ENCODE measurements around the gene ASAP3.

The ASAP3 gene

DNA sequence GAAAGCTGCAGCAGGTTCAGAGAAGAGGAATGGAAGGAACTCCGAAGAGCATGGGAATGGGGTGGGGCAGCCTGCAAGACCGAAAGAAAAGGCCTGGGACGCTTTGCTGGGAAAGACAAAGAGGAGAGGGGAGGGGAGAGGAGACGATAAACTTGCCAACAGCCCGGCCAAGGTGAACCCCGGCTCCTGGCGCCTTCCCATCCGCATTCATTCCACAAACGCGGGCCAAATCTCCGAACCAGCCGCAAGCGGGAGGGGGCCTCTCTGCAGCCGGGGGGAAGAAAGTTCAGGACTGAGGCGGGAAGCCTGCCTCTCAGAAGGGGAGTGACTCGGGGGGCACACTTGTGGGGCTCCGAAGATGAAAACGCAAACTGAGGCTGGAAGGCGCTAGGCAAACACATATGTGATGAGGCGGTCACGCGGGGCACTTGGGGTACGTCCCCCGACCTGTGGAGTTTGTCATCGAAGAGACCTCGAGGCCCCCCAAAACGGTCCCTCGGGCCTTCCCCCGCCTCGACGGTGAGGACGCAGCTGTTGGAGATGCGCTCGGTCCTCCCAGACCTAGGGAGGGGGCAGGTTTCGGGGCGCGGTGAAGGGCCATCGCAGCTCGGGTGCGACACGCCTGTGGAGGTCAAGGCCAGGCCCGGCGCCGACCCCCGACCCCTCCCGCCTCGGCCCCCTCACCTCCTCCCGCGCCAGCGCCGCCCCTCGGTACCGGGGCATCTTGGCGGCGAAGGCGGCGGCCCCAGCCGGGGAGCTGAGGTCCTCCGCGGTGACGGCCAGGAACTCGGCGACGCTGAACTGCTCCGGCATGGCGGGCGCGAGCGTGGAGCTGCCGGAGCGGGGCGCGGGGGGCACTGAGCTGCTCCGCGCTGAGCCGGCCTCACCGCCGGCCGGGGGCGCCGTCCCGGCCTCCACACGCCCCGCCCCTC, at the start of gene ASAP3:
Gene ASAP3 (minus strand): TSS at position 859 of the 932 bp plus-strand sequence. CDS start 46 bp downstream, at position 813.
- TF ChIP-seq GATA2 (IDR thresholded peaks at IDR 0.05; ENCODE audit: low read depth, low read length) (no peak), GATA3 (IDR thresholded peaks at IDR 0.05; ENCODE audit: low read depth, low read length) (no peak)

DNA sequence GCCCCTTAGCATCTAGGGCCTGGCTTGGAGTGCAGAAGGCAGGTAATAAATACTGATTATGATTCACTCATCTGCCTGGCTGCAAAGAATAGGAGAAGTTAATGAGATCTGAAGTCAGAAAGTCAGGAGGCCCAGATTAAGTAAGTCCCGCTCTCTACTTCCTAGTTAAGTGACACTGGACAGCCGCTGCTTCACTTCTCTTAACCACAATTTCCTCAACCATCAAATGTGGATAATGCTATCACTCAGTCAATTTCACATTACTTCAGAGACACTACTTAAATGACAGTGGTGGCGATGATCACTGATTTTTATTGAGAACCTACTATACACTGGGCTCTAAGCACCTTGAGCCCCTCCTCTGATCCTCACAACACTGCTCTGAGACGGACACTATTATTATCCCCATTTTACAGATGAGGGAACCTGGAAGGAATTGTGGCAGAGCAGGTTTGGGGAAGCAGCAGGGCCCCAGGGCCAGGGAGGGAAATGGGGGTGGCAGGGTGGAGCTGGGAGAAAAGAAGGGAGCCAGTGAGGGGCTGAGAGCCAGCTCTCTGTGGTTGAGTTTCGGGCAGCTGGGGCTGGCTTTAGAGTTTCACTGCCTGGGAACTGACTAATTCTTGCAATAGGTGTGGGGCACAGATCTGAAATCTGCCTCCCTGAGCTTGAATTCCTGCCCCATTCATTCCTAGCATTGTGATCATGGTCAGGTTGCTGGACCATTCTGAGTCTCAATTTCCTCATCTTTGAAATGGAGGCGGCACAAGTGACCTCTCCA, 49.5 kb upstream of the ASAP3 start:
- TF ChIP-seq GATA2 (IDR thresholded peaks at IDR 0.05; ENCODE audit: low read depth, low read length) (no peak), GATA3 (IDR thresholded peaks at IDR 0.05; ENCODE audit: low read depth, low read length) (no peak)

DNA sequence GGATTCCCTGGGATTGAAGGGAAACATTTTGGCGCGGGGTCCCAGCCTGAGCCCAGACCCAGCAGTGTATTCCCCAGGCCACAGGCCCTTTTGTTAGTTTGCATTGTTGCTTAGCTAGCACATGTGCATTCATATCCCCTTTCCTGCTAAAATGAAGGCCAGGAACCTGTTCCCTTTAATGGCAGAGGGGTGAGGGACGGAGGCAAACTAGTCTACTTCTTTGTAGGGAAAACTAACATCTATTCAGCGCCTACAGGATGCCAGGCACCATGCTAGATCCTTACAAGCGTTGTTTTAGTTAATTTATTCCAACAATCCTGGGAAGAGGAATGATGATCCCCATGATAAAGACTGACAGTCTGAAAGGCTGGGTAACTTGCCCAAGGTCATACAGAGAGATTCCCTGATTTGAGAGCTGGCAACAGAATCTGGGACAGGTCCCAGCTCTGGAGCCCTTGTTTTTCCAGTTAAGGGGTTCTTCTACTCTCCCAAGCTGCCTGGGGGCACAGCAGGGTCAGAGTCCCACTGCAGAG, 47.6 kb upstream of the ASAP3 start:
- TF ChIP-seq GATA2 (IDR thresholded peaks at IDR 0.05; ENCODE audit: low read depth, low read length) (peak; percentile 93), GATA3 (IDR thresholded peaks at IDR 0.05; ENCODE audit: low read depth, low read length) (peak; percentile 88)

DNA sequence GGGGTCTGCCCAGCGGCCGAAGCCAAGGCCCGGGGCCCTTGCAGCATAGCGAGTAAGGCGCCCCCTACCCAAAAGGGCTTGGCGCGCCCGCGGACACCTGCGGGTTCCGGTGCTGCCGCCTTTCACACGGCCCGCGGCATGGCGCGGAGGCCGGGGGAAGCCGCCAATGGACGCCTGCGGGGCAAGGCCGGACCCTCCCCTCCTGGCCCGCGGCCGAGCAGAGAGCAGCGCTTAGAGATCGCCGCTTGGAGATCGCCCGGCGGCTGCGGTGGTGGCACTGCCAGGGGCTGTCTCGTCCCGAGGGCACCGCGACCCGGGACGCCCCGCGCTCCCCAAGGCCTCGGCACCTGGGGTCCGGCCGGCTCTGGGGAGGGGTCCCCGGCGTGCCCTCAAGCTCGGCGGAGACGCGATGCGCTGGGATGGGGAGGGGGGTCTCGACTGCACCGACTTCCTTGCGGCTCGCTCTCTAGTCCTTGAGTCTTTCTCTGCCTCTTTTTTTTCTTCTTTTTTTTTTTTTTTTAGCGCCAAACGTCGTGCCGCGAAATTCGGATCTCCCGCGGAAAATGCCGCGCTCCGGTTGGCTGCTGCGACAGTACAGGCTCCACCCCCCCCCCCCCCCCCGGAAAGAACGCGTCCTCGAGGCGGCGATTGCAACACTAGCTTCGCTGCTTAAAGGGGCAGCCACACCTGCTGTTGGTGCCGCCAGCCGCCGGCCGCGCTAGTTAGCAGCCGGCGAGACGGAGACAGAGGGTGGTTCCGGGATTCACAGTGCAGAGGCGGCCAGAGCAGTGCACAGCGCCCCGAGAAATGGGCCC, 47.0 kb upstream of the ASAP3 start, which contains the start of gene E2F2:
Gene E2F2 (minus strand): TSS at position 487 of the 815 bp plus-strand sequence. CDS start 440 bp downstream, at position 47.
- TF ChIP-seq GATA3 (IDR thresholded peaks at IDR 0.05; ENCODE audit: low read depth, low read length) (no peak), GATA2 (IDR thresholded peaks at IDR 0.05; ENCODE audit: low read depth, low read length) (no peak)

DNA sequence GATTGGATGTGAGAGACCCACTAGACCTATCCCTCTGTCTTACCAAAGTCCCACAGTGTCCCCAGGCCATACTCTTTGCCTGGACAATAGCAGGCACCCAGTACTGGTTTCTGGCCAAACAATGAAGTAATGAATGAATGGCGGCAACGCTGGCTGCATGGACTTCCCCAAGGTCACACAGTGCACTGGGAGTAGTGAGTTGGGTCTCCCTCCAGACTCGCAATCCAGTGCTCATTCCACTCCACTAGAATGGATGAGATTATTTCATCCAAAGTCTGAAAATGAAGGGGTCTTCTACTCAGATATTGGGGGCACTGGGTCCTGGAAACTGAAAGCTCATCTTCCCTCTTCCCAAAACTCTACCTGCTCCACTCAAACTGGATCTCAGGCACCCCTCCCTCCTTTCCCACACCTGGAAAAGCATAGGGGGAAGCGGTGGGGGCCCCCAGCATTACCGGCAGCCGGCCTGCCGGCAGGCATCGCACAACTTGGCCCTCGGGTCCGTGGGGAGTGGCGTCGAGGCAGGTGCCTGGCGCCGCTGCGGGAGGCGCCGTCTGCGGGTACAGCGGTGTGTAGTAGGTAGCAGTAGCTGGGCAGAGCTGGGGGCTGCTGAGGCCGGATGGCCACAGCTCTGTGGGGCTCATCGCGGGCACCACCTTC, 46.2 kb upstream of the ASAP3 start:
- TF ChIP-seq GATA2 (IDR thresholded peaks at IDR 0.05; ENCODE audit: low read depth, low read length) = no peak
- no peak for TF ChIP-seq GATA3 (IDR thresholded peaks at IDR 0.05; ENCODE audit: low read depth, low read length)

DNA sequence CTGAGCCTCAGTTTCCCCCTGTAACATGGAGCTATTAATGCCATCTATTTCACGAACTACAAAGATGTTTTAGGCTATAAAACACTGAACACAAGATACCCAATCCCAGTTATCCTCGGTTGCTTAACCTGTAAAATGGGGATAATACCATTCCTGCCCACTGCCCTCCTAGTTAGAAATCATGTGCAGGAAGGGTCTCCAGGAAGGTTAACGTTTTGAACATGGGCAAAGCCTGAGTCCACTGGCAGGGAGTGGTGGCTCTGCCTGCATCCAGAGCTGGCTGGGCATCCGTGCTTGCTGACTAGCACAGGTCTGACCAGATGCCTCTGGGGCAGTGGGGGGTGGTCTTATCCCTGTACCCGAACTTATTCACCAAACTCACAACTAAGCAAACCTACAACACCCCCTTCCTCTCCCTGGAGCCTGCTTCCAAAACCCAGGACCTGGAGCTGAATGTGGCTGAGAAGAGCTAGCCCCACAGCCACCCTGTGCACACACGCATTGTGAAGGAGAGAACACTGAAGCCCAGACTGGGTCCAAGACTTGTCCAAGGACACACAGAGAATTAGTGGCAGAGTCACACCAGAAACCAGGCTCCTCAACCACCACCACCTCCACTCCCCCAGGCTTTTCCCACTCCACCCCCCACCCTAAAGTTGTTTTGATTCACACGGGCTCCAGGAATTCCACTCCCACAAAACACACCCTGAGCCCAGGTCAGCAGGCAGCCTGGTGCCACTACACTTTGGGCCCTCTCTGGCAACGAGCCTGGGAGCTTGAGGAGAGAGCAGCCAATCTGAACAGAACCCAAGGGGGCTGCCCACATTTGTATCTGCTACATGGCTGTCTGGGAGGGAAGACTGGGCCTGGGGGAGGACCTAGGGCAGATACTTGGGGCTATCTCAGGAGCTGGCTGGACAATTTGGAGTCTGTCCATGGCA, 45.4 kb upstream of the ASAP3 start:
- TF ChIP-seq GATA2 (IDR thresholded peaks at IDR 0.05; ENCODE audit: low read depth, low read length) (no peak), GATA3 (IDR thresholded peaks at IDR 0.05; ENCODE audit: low read depth, low read length) (no peak)

DNA sequence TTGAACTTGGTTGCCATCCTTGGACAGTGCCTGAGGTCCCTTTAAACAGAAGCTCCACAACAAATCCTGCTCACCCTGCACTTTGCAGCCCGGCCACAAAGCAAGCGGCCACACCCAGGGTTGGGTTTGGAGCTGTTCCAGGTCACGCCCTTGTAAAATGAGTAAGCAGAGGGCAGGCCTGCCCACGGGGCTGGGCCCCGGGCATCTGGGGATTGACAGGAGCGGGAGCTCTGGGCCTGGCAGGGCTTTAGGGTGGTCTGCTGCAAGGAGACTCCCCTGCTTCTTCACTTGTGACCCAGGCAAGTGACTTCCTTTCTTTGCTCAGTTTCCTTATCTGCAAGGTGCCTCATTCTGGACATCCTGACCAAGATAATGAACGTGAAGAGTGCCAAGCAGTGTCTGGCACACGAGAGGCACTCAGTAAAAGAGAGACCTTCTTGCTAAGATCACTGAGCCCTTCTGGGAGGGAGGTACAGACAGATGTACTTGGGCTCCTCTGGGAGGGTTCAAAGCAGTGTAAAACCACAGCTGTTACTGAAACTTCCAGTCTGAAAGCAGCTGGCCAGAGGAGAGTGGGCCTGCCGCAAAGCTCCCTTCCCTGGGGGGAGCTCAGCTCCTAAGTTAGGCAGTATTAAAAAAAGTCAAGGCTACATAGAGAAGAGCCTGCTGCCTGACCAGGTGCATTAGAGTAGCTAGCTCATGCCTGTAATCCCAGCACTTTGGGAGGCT, 44.4 kb upstream of the ASAP3 start:
- no peak for TF ChIP-seq GATA3 (IDR thresholded peaks at IDR 0.05; ENCODE audit: low read depth, low read length)

DNA sequence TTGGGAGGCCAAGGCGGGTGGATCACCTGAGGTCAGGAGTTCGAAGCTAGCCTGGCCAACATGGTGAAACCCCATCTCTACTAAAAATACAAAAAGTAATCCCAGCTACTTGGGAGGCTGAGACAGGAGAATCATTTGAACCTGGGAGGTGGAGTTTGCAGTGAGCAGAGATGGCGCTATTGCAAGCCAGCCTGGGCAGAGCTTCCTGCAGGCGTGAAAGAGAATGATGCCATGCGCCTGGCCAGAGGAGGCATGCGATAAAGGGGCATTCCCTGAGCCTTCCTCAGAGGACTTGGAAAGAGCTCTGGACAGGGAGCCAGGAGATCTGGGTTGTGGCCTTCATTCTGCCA, 43.9 kb upstream of the ASAP3 start:
- no peak for TF ChIP-seq GATA2 (IDR thresholded peaks at IDR 0.05; ENCODE audit: low read depth, low read length)
- no peak for TF ChIP-seq GATA3 (IDR thresholded peaks at IDR 0.05; ENCODE audit: low read depth, low read length)

DNA sequence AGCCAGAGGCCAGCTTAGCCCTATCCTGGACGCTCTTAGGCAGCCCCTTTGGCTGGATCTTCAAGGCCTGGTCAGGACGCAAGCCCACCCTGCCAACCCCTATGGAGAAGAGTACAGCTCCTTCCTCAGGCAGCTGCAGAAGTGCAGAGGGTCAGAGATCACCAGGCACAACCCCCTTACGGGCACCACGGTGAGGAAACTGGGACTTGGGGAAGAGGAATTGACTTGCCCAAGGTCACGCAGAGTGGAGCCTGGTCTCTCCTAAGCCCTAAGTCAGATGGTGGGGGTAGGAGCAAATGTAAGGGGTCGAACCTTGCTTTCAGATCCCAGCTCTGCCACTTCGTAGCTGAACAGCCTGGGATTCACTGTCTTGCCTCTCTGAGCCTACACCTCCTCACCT, 43.4 kb upstream of the ASAP3 start:
- TF ChIP-seq GATA3 (IDR thresholded peaks at IDR 0.05; ENCODE audit: low read depth, low read length) (no peak), GATA2 (IDR thresholded peaks at IDR 0.05; ENCODE audit: low read depth, low read length) (no peak)

DNA sequence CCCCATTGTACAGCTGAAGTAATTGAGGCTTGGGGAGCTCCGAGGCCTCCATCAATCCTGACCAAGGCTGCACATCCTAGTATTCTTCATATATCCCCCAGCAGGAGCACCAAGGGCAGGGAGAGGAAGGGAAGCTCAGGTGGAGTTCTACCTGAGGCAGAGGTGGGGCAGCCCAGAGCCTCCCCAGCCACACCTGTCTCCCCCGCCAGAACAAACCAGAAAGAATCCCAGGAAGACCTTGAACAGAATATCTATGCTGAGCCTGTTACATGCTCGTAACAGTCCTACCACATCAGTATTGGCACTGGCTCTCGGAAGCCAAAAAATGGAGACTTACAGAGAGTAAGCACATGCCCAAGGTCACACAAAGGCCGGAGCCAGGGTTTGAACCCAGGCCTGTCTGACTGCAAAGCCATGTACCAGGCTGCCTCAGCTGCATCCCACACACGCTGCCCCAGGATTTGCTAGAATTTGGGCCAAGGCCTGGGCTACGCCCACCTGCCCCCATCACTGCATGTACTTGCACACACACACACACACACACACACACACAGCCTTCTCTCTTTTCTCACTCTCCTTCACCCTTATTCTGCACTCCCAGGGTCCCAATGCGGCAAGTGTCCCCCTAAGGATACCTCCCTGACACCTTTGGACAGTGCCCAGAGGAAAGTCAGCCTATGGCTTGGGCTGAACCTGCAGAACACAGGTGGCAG, 42.5 kb upstream of the ASAP3 start:
- TF ChIP-seq GATA2 (IDR thresholded peaks at IDR 0.05; ENCODE audit: low read depth, low read length) (no peak), GATA3 (IDR thresholded peaks at IDR 0.05; ENCODE audit: low read depth, low read length) (no peak)

Data from SH-SY5Y (cell line).